SU-DHL-6 (cell line): ENCODE data around the gene DCLRE1C.
"Not testable (repeated sequence)": the region's sequence is repeated elsewhere in the genome, so short reads cannot be mapped to it uniquely, and the experiment has no call there.

Experiments
- H2AFZ ChIP-seq: fragments of 200-600 bp; sonication (generic); 2 replicates; pipeline ENCODE4 v1.6.1; 2014; ENCODE audit warnings: low read depth, mild to moderate bottlenecking, moderate library complexity, mixed read lengths, antibody characterized with exemption, low read length; ENCODE audit not compliant: severe bottlenecking
- H3F3A ChIP-seq: fragments of 200-600 bp; shearing (Covaris generic); 2 replicates; pipeline ENCODE4 v1.6.0; 2016; ENCODE audit warnings: antibody characterized with exemption, mild to moderate bottlenecking; ENCODE audit not compliant: insufficient read depth
- H3K27ac ChIP-seq: fragments of 200-600 bp; sonication (generic); 2 replicates; pipeline ENCODE4 v1.5.1; 2016; ENCODE audit warnings: low read depth, mild to moderate bottlenecking, low read length, moderate library complexity, mixed read lengths
- H3K27me3 ChIP-seq: fragments of 200-600 bp; sonication (generic), shearing (Covaris generic); 2 replicates; pipeline ENCODE4 v1.6.0; 2014; ENCODE audit warnings: mild to moderate bottlenecking, low read length
- H3K36me3 ChIP-seq: fragments of 200-600 bp; sonication (generic); 2 replicates; pipeline ENCODE4 v1.6.1; 2014; ENCODE audit warnings: mild to moderate bottlenecking, low read length, mixed read lengths
- H3K4me2 ChIP-seq: fragments of 300-600, 200-600 bp; shearing (Covaris generic), sonication (generic); 2 replicates; pipeline ENCODE4 v1.6.0; 2014; ENCODE audit warnings: low read length, low read depth, mild to moderate bottlenecking; ENCODE audit not compliant: poor library complexity, severe bottlenecking
- H3K4me3 ChIP-seq: fragments of 200-600 bp; sonication (generic); 2 replicates; pipeline ENCODE4 v1.5.1; 2014; ENCODE audit warnings: antibody characterized with exemption, low read length, mild to moderate bottlenecking, mixed read lengths; ENCODE audit not compliant: insufficient read depth, poor library complexity, severe bottlenecking
- H3K79me2 ChIP-seq: fragments of 200-600 bp; sonication (generic); 2 replicates; pipeline ENCODE4 v1.6.1; 2014; ENCODE audit warnings: mild to moderate bottlenecking, low read length, moderate library complexity; ENCODE audit not compliant: insufficient read depth
- H3K9ac ChIP-seq: fragments of 200-600 bp; sonication (generic); 2 replicates; pipeline ENCODE4 v1.7.0; 2014; ENCODE audit warnings: mild to moderate bottlenecking, low read length
- H3K9me2 ChIP-seq: fragments of 200-600 bp; sonication (generic); replicated peaks from 2 replicates; pipeline ENCODE4 v1.6.1; 2014; ENCODE audit warnings: low read length; ENCODE audit not compliant: insufficient read depth
- H3K9me3 ChIP-seq: fragments of 200-600 bp; sonication (generic); 2 replicates; pipeline ENCODE4 v1.6.1; 2014; ENCODE audit warnings: low read length, mixed read lengths; ENCODE audit not compliant: insufficient read depth
- H4K20me1 ChIP-seq: fragments of 200-600 bp; sonication (generic); 2 replicates; pipeline ENCODE4 v1.6.1; 2014; ENCODE audit warnings: low read depth, mild to moderate bottlenecking, antibody characterized with exemption, low read length, moderate library complexity, mixed read lengths
- EZH2phosphoT487 ChIP-seq: fragments of 200-600 bp; sonication (generic), shearing (Covaris generic); conservative IDR thresholded peaks from 2 replicates; pipeline ENCODE4 v1.6.1; 2018; ENCODE audit warnings: mild to moderate bottlenecking, antibody characterized with exemption, low read length, moderate library complexity, mixed read lengths
- TF ChIP-seq, protein P1 (sequence below): fragments of 200-600 bp; sonication (generic); IDR thresholded peaks from one replicate; pipeline ENCODE4 v1.5.1; 2017; ENCODE audit warnings: antibody characterized with exemption, mild to moderate bottlenecking, low read length, moderate library complexity; ENCODE audit not compliant: insufficient read depth, poor library complexity, severe bottlenecking

The DCLRE1C gene

DNA sequence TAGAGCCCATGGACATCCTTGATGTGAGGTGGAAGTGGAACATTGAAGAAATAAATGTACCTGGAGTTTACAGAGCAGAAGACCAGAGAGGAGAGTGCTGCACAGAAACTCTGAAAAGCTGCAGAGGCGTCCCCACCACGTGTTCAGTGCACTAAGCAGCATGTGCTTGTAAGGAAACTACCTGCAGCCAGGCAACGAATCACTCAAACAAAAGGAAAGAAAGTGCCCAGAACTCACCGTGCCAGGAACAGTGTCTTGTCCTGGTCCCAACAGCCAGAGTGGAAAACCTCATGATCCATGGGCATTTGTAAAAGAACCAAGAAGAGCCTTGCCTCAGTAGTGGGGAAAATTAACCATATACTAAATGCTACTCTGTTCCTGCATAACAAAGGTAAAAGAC is 42.9 kb downstream of the DCLRE1C start:
- H3K4me2 ChIP-seq = no peak overlapping the region
- H4K20me1 ChIP-seq = no peaks in the 10 kb centered on the region
- no peak overlapping the region for H3K4me3 ChIP-seq
- peaks cover 54% of the 10 kb centered on the region for H3K36me3 ChIP-seq
- peaks cover 47% of the 10 kb centered on the region; the same call in 1 of the 2 replicates for H3F3A ChIP-seq
- peaks cover 3% of the 10 kb centered on the region; the same call in 1 of the 2 replicates for H3K79me2 ChIP-seq
- H3K9ac ChIP-seq = no peak overlapping the region
- no peaks in the 10 kb centered on the region for H3K27me3 ChIP-seq
- TF ChIP-seq EZH2phosphoT487 = no peak
- TF ChIP-seq, protein P1, sequence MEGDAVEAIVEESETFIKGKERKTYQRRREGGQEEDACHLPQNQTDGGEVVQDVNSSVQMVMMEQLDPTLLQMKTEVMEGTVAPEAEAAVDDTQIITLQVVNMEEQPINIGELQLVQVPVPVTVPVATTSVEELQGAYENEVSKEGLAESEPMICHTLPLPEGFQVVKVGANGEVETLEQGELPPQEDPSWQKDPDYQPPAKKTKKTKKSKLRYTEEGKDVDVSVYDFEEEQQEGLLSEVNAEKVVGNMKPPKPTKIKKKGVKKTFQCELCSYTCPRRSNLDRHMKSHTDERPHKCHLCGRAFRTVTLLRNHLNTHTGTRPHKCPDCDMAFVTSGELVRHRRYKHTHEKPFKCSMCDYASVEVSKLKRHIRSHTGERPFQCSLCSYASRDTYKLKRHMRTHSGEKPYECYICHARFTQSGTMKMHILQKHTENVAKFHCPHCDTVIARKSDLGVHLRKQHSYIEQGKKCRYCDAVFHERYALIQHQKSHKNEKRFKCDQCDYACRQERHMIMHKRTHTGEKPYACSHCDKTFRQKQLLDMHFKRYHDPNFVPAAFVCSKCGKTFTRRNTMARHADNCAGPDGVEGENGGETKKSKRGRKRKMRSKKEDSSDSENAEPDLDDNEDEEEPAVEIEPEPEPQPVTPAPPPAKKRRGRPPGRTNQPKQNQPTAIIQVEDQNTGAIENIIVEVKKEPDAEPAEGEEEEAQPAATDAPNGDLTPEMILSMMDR = no peak
- no peaks in the 10 kb centered on the region for H3K9me2 ChIP-seq
- H3K9me3 ChIP-seq = no peaks in the 10 kb centered on the region
- H2AFZ ChIP-seq = no peak overlapping the region
- no peak overlapping the region for H3K27ac ChIP-seq

DNA sequence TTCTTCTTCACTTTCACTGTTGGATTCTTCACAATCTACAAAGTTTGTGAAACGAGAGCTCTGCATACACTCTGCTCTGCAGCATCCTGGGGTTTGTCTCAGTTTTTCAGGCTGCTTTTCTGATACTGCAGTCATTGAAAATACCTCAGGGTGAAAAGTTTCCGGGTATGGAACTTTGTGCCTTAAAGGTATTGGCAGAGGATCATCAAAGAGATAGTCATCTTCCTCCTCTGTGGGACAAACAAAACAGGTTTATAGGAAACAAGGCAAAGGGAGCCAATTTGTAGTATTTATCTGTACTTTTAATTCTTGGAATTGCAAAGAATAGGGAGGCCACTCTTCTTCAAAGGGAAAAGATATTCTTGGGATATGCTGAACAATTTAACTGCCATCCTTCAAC is 44.8 kb downstream of the DCLRE1C start:
- Histone ChIP-seq H3K9me3 (no peaks in the 10 kb centered on the region), H3K9ac (no peak overlapping the region), H4K20me1 (no peaks in the 10 kb centered on the region), H3K79me2 (0 out of 2 replicates have a peak, but pooled peaks cover 3% of the 10 kb centered on the region), H3K27me3 (no peaks in the 10 kb centered on the region), H3K4me2 (no peak overlapping the region), H3K4me3 (no peak overlapping the region), H2AFZ (no peak overlapping the region), H3K27ac (no peak overlapping the region), H3K36me3 (peaks cover 39% of the 10 kb centered on the region), H3F3A (peaks cover 53% of the 10 kb centered on the region), H3K9me2 (no peaks in the 10 kb centered on the region)
- TF ChIP-seq, protein P1 = no peak

DNA sequence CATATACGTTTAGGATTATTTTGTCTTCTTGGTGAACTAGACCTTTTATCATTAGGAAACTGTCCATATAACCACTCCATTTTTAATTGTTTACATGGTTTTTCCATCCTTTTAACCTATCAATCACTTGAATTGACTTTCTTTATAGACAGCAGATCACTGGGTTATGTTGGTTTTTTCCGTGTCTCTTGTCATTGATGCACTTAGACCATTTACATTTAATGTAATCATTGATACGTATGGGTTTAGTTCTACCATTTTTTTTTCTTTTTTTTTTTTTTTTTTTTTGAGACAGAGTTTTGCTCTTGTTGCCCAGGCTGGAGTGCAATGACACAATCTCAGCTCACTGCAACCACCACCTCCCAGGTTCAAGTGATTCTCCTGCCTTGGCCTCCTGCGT is 46.3 kb downstream of the DCLRE1C start:
- not testable (repeated sequence) for H3K79me2 ChIP-seq, H3K27me3 ChIP-seq, H2AFZ ChIP-seq, H3K27ac ChIP-seq, H3K4me3 ChIP-seq, H3K9me2 ChIP-seq, H3K4me2 ChIP-seq, H4K20me1 ChIP-seq, H3K9me3 ChIP-seq, H3K9ac ChIP-seq
- Histone ChIP-seq H3F3A (peaks cover 62% of the 10 kb centered on the region), H3K36me3 (peaks cover 35% of the 10 kb centered on the region)

DNA sequence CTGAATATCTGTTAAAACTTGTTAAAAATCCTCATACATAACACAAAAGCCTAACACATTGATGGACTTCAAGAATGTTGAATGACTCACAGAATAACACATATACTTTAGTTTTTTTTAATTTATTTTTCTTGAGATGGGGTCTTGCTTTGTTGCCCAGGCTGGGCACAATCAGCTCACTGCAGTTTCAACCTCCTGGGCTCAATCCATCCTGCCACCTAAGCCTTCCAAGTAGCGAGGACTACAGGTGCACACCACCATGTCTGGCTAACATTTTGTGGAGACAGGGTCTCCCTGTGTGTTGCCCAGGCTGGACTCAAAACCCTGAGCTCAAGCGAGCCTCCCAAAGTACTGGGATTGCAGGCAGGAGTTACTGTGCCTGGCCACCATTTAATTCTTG is 47.1 kb downstream of the DCLRE1C start:
- Histone ChIP-seq H2AFZ (no peak overlapping the region), H3K9ac (no peak overlapping the region), H3K36me3 (peaks cover 39% of the 10 kb centered on the region), H3K79me2 (0 out of 2 replicates have a peak, but pooled peaks cover 1% of the 10 kb centered on the region), H3K9me2 (no peaks in the 10 kb centered on the region), H3K27ac (no peak overlapping the region), H3K27me3 (no peaks in the 10 kb centered on the region), H3F3A (peaks cover 69% of the 10 kb centered on the region), H4K20me1 (no peaks in the 10 kb centered on the region), H3K4me2 (no peak overlapping the region), H3K4me3 (no peak overlapping the region), H3K9me3 (no peaks in the 10 kb centered on the region)
- TF ChIP-seq EZH2phosphoT487 = no peak
- TF ChIP-seq, protein P1 = no peak
